Pancreas (tissue), 10 donors: ENCODE measurements around the gene UNC13C. TPM values are rescaled to one million over a fixed set of nuclear protein-coding genes. Genes with fewer than 3 reads are reported as not detected.

Experiments used
- ATAC-seq, 4 donors: fragments of 200-7000 bp; cut with Tn5 transposase; one replicate each; pipeline versions ENCODE4 v1.8.0 to v1.9.1; 2020; ENCODE audit warnings: mild to moderate bottlenecking in 4 of 4, moderate library complexity in 4 of 4
- DNase-seq, 6 donors: peaks; one replicate each; pipeline ENCODE4 v3.0.0-alpha.2; 2020
- FAIRE-seq: peaks from 2 replicates; lab custom pipeline; 2012; peaks lifted over from hg19 to GRCh38; lab: Jason Lieb, UNC
- H3K27ac ChIP-seq, 4 donors: fragments of 200-600 bp; sonication (generic); 1 replicate in 3 of 4; 2 replicates in 1 of 4; pipeline versions ENCODE4 v1.5.0 to v1.8.0; 2020
- H3K27me3 ChIP-seq, 4 donors: fragments of 200-600 bp; one replicate each; pipeline ENCODE4 v1.8.0; 2021
- H3K36me3 ChIP-seq, 3 donors: fragments of 200-600 bp; sonication (generic) in 1 of 3; one replicate each; pipeline versions ENCODE4 v1.5.0 to v1.8.0; 2020 to 2021
- H3K4me1 ChIP-seq, 3 donors: fragments of 200-600 bp; one replicate each; pipeline ENCODE4 v1.8.0; 2021
- H3K4me3 ChIP-seq, 4 donors: fragments of 200-600 bp; sonication (generic) in 2 of 4; one replicate each; pipeline versions ENCODE4 v1.5.0 to v1.8.0; 2020 to 2021
- H3K9me3 ChIP-seq, 4 donors: fragments of 200-600 bp; one replicate each; pipeline ENCODE4 v1.8.0; 2021
- WGBS, 2 donors: extraction: QIAGEN DNeasy Blood & Tissue Kit; methylation state at CpG; one replicate each; pipeline ENCODE4 v1.1.7; 2013; 5-methylcytosine and 5-hydroxymethylcytosine counted together
- intact Hi-C, 3 donors: fragments of 100-400 bp; cut with DNase I; formaldehyde crosslinking; loops; one replicate each; pipeline versions ENCODE4 v1.11.1 to v1.14.2; 2022
- polyA plus RNA-seq, 2 donors: library from polyadenylated mRNA; stranded (reverse); fragments of 200-250 nt; gene quantifications; one replicate each; pipeline ENCODE4 v1.2.3, GENCODE V29; 2013
- total RNA-seq, 6 donors: library from RNA; stranded (reverse); fragmentation: NEBNext Ultra II Directional in 4 of 6; extraction: Animal tissue kit (Norgen Biotek cat#: 25700) in 4 of 6; gene quantifications; one replicate each; pipeline versions ENCODE4 v1.2.1 to v1.2.4, GENCODE V29; 2021 to 2023
- TF ChIP-seq, protein P1 (sequence below), 4 donors: fragments of 200-600 bp; sonication (generic) in 3 of 4; IDR thresholded peaks; one replicate each; pipeline versions ENCODE4 v1.5.0 to v1.8.0; 2021; ENCODE audit warnings: antibody characterized with exemption in 4 of 4
- donor health status: healthy with polysubstance abuse.
- donor health status: DM: no; HTN: no; CAD: no; lungs with moderate emphysema.
- donor health status: DM: no; HTN: no; CAD: no.
- donor health status: control.
- donor health status: control.
- donor health status: Bipolar disorder and iron deficiency.
- donor health status: DM: yes; HTN: yes; CAD: no.
- donor health status: DM: no; HTN: no; CAD: no.
- donor health status: DM: no; HTN: no; CAD: no.
- donor health status: DM: yes; HTN: yes; CAD: no.

UNC13C gene
- total and polyA plus RNA-seq, 8 donors: under 0.01 to 0.38 (median 0.04) TPM; not detected in 2

DNA sequence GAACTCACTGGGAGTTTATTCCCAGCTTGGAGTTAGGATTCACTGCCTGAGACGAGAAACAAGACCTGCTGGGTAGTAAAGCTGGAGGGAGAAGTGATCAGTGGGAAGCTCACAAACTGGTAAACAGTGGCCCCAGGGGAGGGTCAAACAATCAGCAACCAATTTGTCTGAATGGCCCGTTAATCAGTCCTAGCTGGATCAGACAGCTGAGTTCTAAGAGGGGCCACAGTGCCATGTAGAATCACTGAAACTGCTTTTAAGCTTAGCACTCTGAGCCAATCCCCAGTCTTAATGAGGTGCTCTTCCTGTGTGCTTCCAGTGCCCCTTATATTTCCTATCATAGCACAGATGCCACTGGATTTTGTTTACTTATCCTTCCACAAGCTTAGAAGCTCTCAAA is 626.8 kb downstream of the UNC13C start:
- Histone ChIP-seq H3K9me3 (no peaks in the 10 kb centered on the region), H3K36me3 (no peaks in the 10 kb centered on the region), H3K4me1 (no peaks in the 10 kb centered on the region), H3K27me3 (no peaks in the 10 kb centered on the region), H3K4me3 (no peak overlapping the region), H3K27ac (no peak overlapping the region)
- FAIRE-seq (no peak), DNase-seq (no peak), ATAC-seq (no peak)
- TF ChIP-seq, protein P1, sequence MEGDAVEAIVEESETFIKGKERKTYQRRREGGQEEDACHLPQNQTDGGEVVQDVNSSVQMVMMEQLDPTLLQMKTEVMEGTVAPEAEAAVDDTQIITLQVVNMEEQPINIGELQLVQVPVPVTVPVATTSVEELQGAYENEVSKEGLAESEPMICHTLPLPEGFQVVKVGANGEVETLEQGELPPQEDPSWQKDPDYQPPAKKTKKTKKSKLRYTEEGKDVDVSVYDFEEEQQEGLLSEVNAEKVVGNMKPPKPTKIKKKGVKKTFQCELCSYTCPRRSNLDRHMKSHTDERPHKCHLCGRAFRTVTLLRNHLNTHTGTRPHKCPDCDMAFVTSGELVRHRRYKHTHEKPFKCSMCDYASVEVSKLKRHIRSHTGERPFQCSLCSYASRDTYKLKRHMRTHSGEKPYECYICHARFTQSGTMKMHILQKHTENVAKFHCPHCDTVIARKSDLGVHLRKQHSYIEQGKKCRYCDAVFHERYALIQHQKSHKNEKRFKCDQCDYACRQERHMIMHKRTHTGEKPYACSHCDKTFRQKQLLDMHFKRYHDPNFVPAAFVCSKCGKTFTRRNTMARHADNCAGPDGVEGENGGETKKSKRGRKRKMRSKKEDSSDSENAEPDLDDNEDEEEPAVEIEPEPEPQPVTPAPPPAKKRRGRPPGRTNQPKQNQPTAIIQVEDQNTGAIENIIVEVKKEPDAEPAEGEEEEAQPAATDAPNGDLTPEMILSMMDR (IDR thresholded peaks at IDR 0.05): no peak
- WGBS, 2 donors: 47 to 48% methylated on average over 2 of the region's 2 CpGs
- intact Hi-C loops: no loop called here

DNA sequence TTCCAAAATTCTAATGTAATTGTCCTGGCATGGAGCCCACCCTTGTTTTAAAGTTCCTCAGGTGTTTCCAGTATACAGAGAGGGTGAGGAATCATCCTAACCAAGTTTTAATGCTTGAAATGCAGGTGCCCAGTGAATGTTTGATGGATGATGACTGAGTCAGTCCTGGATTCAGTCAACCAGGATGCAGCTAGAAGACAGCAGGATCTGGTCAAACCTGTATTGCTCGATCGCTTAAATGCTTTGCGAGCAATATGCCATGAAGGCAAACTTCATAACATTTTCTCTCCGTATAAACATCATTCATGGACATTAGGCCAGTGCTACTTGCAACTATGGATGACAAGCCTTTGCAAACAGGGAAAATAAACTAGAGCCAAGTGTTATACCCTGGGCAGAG is 627.3 kb downstream of the UNC13C start:
- no peaks in the 10 kb centered on the region for H3K36me3 ChIP-seq
- DNase-seq (no peak), ATAC-seq (no peak), FAIRE-seq (no peak)
- H3K27me3 ChIP-seq: no peaks in the 10 kb centered on the region
- no peaks in the 10 kb centered on the region for H3K4me1 ChIP-seq
- 55 to 64% methylated on average over 4 of the region's 4 CpGs for WGBS, 2 donors
- intact Hi-C loops: no loop called here
- no peak overlapping the region for H3K27ac ChIP-seq
- TF ChIP-seq, protein P1 (IDR thresholded peaks at IDR 0.05): no peak
- no peaks in the 10 kb centered on the region for H3K9me3 ChIP-seq
- H3K4me3 ChIP-seq: no peak overlapping the region

DNA sequence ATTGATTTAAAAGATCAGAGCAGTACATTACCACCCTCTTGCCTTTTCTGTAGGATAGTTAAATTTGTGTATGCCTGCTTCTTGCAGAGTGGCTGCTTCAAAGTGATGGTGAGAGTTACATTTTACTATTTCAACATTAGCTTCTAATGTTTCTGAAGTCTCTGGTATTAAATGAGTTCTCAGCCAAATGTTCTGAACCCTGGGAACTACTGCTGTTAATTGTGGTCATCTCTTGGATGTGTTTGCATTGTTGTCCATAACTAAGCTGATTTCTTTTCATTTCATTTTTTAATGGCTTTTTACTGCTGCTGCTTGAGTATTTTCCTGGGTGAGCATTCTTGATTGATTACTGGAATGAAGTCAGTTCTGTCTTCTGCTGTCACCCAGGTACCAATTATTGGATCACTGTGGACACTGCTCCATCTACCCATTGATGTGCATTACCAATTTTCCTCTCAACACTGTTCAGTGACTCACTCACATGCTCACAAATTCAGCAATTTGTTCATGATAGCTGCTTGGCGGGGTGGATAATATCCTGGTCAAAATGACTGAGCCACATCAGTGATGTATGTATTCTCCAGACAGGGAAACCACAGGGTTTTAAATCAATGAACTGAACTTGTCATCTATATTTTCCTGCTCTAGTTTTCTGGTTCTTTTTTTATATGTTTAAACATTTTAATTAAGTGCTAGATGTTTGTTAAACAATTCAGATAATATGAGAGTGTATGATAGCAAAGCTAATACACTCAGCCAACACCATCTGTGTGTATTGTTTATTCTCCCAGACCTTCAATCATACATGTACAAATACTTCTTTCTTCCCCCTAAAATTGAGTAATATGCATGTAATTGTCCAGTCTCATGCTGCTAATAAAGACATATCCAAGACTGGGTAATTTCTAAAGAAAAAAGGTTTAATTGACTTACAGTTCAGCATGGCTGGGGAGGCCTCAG is 630.9 kb downstream of the UNC13C start:
- FAIRE-seq (no peak), ATAC-seq (no peak), DNase-seq (no peak)
- no peak overlapping the region for H3K4me3 ChIP-seq
- intact Hi-C loops: no loop called here
- H3K9me3 ChIP-seq: no peaks in the 10 kb centered on the region
- 71 to 77% methylated on average over 1 of the region's 1 CpG for WGBS, 2 donors
- H3K36me3 ChIP-seq: no peaks in the 10 kb centered on the region
- no peaks in the 10 kb centered on the region for H3K27me3 ChIP-seq
- no peak overlapping the region for H3K27ac ChIP-seq
- TF ChIP-seq, protein P1 (IDR thresholded peaks at IDR 0.05): no peak
- H3K4me1 ChIP-seq: no peaks in the 10 kb centered on the region

DNA sequence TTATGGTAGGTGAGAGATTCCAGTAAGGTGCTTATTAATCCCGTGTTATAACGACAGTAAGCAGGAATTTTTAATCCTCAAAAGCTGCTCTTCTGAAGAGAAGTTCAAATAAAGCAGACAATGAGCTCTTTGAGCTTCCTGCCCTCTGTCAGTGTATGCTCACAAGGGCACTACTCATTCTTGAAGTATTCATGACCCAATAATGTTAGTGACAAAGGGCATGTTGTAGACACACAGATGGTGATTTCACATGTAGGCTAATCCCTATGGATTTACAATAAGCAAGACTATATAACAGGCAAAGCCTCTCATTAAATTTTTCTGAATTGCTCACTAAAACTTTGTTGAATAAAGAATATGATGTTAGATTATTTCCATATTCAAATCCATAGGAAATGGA is 639.9 kb downstream of the UNC13C start:
- H3K27me3 ChIP-seq: no peaks in the 10 kb centered on the region
- 11 to 22% methylated on average over 2 of the region's 2 CpGs for WGBS, 2 donors
- DNase-seq: no peak
- no peaks in the 10 kb centered on the region for H3K36me3 ChIP-seq
- H3K4me1 ChIP-seq: no peaks in the 10 kb centered on the region
- no peak for ATAC-seq
- no peak overlapping the region for H3K27ac ChIP-seq
- H3K9me3 ChIP-seq: no peaks in the 10 kb centered on the region
- no peak overlapping the region for H3K4me3 ChIP-seq
- no peak for FAIRE-seq
- intact Hi-C loops: loop anchor here in 1 of 3 donors (10.0 kb wide), 1 partner anchor 53 kb away; no protein-coding TSS in a partner anchor
- TF ChIP-seq, protein P1 (IDR thresholded peaks at IDR 0.05): no peak

DNA sequence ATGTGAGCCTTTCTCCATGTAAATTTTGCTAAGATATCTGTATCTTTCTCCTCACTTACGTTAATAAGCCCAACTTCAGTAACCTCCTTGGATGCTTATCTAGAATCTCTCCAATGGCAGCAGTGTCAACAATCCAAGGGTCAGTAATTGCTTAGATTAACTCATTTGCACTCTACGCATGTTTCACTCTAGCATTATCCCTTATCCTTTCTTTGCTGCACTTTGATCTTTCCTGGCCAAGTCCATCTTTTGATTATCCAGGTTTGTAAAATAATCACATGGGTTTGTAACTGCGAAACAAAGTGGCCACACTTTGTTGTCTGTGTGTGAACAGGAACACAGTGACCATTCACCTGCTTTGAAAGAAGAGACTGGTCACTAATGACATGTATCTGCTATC is 640.9 kb downstream of the UNC13C start:
- no peak for FAIRE-seq
- intact Hi-C loops: loop anchor here in 1 of 3 donors (10.0 kb wide), 1 partner anchor 54 kb away; no protein-coding TSS in a partner anchor
- no peak overlapping the region for H3K27ac ChIP-seq
- TF ChIP-seq, protein P1 (IDR thresholded peaks at IDR 0.05): no peak
- H3K4me3 ChIP-seq: no peak overlapping the region
- no peaks in the 10 kb centered on the region for H3K4me1 ChIP-seq
- WGBS, 2 donors: 36 to 48% methylated on average over 3 of the region's 3 CpGs
- H3K27me3 ChIP-seq: no peaks in the 10 kb centered on the region
- no peak for DNase-seq
- H3K9me3 ChIP-seq: no peaks in the 10 kb centered on the region
- ATAC-seq: no peak
- H3K36me3 ChIP-seq: no peaks in the 10 kb centered on the region
